Prostate gland (tissue), 2 donors: ENCODE measurements around the gene LPIN3.

Experiments used
- CTCF ChIP-seq, 4 experiments: fragments of 200-600 bp in 2 of 4; fragments of 450-650 bp in 2 of 4; sonication (generic) in 2 of 4; IDR thresholded peaks; 1 replicate in 3 of 4; 2 replicates in 1 of 4; pipeline ENCODE4 v1.5.1; 2016 to 2019; ENCODE audit warnings: antibody characterized with exemption in 4 of 4, mild to moderate bottlenecking in 2 of 4, moderate library complexity in 2 of 4
- POLR2AphosphoS5 ChIP-seq: sonication (generic); formaldehyde crosslinking; IDR thresholded peaks from one replicate; pipeline ENCODE4 v1.6.1; 2017; ENCODE audit warnings: antibody characterized with exemption

DNA sequence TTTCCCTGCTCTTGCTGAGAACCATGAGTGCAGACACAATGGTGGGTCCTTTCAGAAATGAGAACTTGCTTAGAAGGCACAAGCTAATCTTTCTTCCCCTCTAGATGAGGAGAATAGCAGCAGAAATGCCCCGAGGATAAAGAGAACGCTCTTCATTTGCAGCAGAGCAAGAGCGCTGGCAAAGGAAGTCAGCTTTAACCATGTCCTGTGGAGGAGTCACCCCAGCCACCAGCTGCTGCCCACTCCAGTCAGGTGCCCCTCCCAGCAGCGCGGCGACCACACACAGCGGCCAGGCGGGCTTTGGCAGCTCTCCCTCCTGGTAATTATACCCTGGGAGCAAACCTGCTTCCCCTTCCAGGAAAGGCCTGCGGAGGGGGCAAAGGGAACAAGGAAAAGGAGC, 68.4 kb downstream of the LPIN3 start:
- TF ChIP-seq POLR2AphosphoS5: no peak
- no peak for TF ChIP-seq CTCF (IDR thresholded peaks at IDR 0.05)
